H1 (cell line): ENCODE measurements around the gene DCDC2. TPM values are rescaled to one million over a fixed set of nuclear protein-coding genes. Genes with fewer than 3 reads are reported as not detected.
"Not testable (repeated sequence)": the region's sequence is repeated elsewhere in the genome, so short reads cannot be mapped to it uniquely, and the experiment has no call there.

Experiments used
- CTCF ChIA-PET: fragments of 300-600 bp; sonication (Branson Sonifier 250); formaldehyde crosslinking; loops from one replicate; lab custom pipeline; 2021; ENCODE audit not compliant: partially characterized antibody; lab: Charles Lee
- POLR2A ChIA-PET: fragments of 300-600 bp; sonication (Branson Sonifier 250); formaldehyde crosslinking; loops from one replicate; lab custom pipeline; 2021; ENCODE audit warnings: inconsistent platforms; ENCODE audit not compliant: partially characterized antibody; lab: Charles Lee
- DNase-seq, 2 experiments: peaks; one replicate each; pipeline versions ENCODE4 v3.0.0 to v3.0.0-alpha.2; 2010 to 2022; ENCODE audit warnings: low spot score in 2 of 2, low read depth in 1 of 2, mixed read lengths in 1 of 2
- FAIRE-seq: peaks from 2 replicates; lab custom pipeline; 2011; peaks lifted over from hg19 to GRCh38; lab: Jason Lieb, UNC
- H2AFZ ChIP-seq: 2 replicates; pipeline ENCODE4 v1.8.1; 2012; ENCODE audit warnings: low read length, inconsistent platforms
- H2AK5ac ChIP-seq: 2 replicates; pipeline ENCODE4 v1.6.1; 2013; ENCODE audit warnings: low read depth, low read length
- H2BK120ac ChIP-seq: replicated peaks from 2 replicates; pipeline ENCODE3; 2013; ENCODE audit warnings: low read depth, low read length, inconsistent platforms
- H2BK12ac ChIP-seq: 2 replicates; pipeline ENCODE4 v1.6.1; 2013; ENCODE audit warnings: low read depth, low read length
- H2BK15ac ChIP-seq: 2 replicates; pipeline ENCODE4 v1.6.1; 2013; ENCODE audit warnings: low read length
- H2BK20ac ChIP-seq: 2 replicates; pipeline ENCODE4 v1.6.1; 2013; ENCODE audit warnings: low read length
- H2BK5ac ChIP-seq: 2 replicates; pipeline ENCODE4 v1.6.1; 2013; ENCODE audit warnings: low read depth, low read length
- H3K14ac ChIP-seq: 2 replicates; pipeline ENCODE4 v1.6.1; 2013; ENCODE audit warnings: inconsistent platforms; ENCODE audit not compliant: insufficient read length
- H3K18ac ChIP-seq: 2 replicates; pipeline ENCODE4 v1.6.1; 2013; ENCODE audit warnings: low read length; ENCODE audit errors: extremely low read depth
- H3K23ac ChIP-seq: 2 replicates; pipeline ENCODE4 v1.6.1; 2013; ENCODE audit warnings: inconsistent platforms; ENCODE audit not compliant: insufficient read length
- H3K23me2 ChIP-seq: 2 replicates; pipeline ENCODE4 v1.6.1; 2013; ENCODE audit warnings: low read depth, low read length
- H3K27ac ChIP-seq: 2 replicates; pipeline ENCODE4 v1.6.1; 2011; ENCODE audit warnings: low read depth, low read length, inconsistent platforms
- H3K27me3 ChIP-seq, 4 experiments: replicated peaks in 1 of 4; 1 replicate in 1 of 4; 2 replicates in 3 of 4; pipeline versions ENCODE4 v1.6.1 to v1.8.1; 2011 to 2013; ENCODE audit warnings: low read length in 3 of 4, mild to moderate bottlenecking in 3 of 4, inconsistent platforms in 2 of 4, mixed read lengths in 2 of 4, moderate library complexity in 1 of 4; ENCODE audit not compliant: control insufficient read depth in 3 of 4, insufficient read depth in 3 of 4; ENCODE audit errors: extremely low read depth in 1 of 4
- H3K36me3 ChIP-seq, 4 experiments: 2 replicates each; pipeline versions ENCODE4 v1.6.1 to v1.8.1; 2011 to 2013; ENCODE audit warnings: mild to moderate bottlenecking in 4 of 4, low read length in 3 of 4, moderate library complexity in 2 of 4, control low read depth in 1 of 4, inconsistent platforms in 1 of 4; ENCODE audit not compliant: insufficient read depth in 4 of 4, control insufficient read depth in 2 of 4
- H3K4ac ChIP-seq: replicated peaks from 2 replicates; pipeline ENCODE3; 2013; ENCODE audit warnings: low read length, low read depth, mixed read lengths, inconsistent platforms; ENCODE audit not compliant: insufficient read length
- H3K4me1 ChIP-seq, 4 experiments: replicated peaks in 1 of 4; 1 replicate in 1 of 4; 2 replicates in 3 of 4; pipeline versions ENCODE4 v1.6.1 to v1.8.1; 2011 to 2013; ENCODE audit warnings: low read length in 3 of 4, inconsistent platforms in 2 of 4, mixed read lengths in 1 of 4; ENCODE audit not compliant: insufficient read depth in 4 of 4, control insufficient read depth in 3 of 4
- H3K4me2 ChIP-seq, 2 experiments: 2 replicates each; pipeline versions ENCODE4 v1.6.1 to v1.8.1; 2011 to 2013; ENCODE audit warnings: low read depth in 2 of 2, low read length in 2 of 2, control low read depth in 1 of 2, inconsistent platforms in 1 of 2, mild to moderate bottlenecking in 1 of 2; ENCODE audit not compliant: insufficient read depth in 1 of 2
- H3K4me3 ChIP-seq, 4 experiments: fragments of 200-600, 300-600 bp in 1 of 4; sonication (generic), shearing (Covaris generic), sonication (Bioruptor Twin) in 1 of 4; 2 replicates each; pipeline versions ENCODE4 v1.5.1 to v1.8.1; 2011 to 2016; ENCODE audit warnings: low read length in 4 of 4, low read depth in 3 of 4, control low read depth in 2 of 4, inconsistent platforms in 2 of 4, mild to moderate bottlenecking in 2 of 4, mixed read lengths in 1 of 4, moderate library complexity in 1 of 4; ENCODE audit not compliant: insufficient read depth in 2 of 4; ENCODE audit errors: extremely low read depth in 1 of 4
- H3K56ac ChIP-seq: replicated peaks from 2 replicates; pipeline ENCODE3; 2013; ENCODE audit warnings: low read depth, mild to moderate bottlenecking, mixed read lengths, low read length, inconsistent platforms; ENCODE audit not compliant: insufficient read length
- H3K79me1 ChIP-seq: 2 replicates; pipeline ENCODE4 v1.6.1; 2013; ENCODE audit warnings: low read depth, low read length, control low read depth
- H3K79me2 ChIP-seq, 2 experiments: 2 replicates each; pipeline versions ENCODE4 v1.6.1 to v1.8.1; 2012 to 2013; ENCODE audit warnings: low read length in 2 of 2, mild to moderate bottlenecking in 2 of 2, inconsistent platforms in 1 of 2; ENCODE audit not compliant: insufficient read depth in 2 of 2, control insufficient read depth in 1 of 2
- H3K9ac ChIP-seq, 4 experiments: replicated peaks in 1 of 4; 1 replicate in 1 of 4; 2 replicates in 3 of 4; pipeline versions ENCODE4 v1.6.1 to v1.8.1; 2011 to 2013; ENCODE audit warnings: low read depth in 3 of 4, low read length in 3 of 4, control low read depth in 2 of 4, mild to moderate bottlenecking in 2 of 4, moderate library complexity in 2 of 4, inconsistent platforms in 1 of 4; ENCODE audit errors: extremely low read depth in 1 of 4
- H3K9me3 ChIP-seq, 2 experiments: 2 replicates each; pipeline versions ENCODE4 v1.6.1 to v1.8.1; 2012 to 2013; ENCODE audit warnings: mild to moderate bottlenecking in 2 of 2, moderate library complexity in 2 of 2, control low read depth in 1 of 2, inconsistent platforms in 1 of 2, low read depth in 1 of 2, low read length in 1 of 2, mixed read lengths in 1 of 2; ENCODE audit not compliant: insufficient read depth in 2 of 2
- H4K20me1 ChIP-seq, 2 experiments: replicated peaks in 1 of 2; 2 replicates each; pipeline versions ENCODE3 to v1.8.1; 2011 to 2013; ENCODE audit warnings: inconsistent platforms in 2 of 2, low read length in 2 of 2, mild to moderate bottlenecking in 1 of 2; ENCODE audit not compliant: insufficient read depth in 2 of 2, control insufficient read depth in 1 of 2
- H4K5ac ChIP-seq: 2 replicates; pipeline ENCODE4 v1.6.1; 2013; ENCODE audit warnings: low read length, low read depth, mixed read lengths, inconsistent platforms; ENCODE audit not compliant: insufficient read length
- H4K8ac ChIP-seq: 2 replicates; pipeline ENCODE4 v1.8.0; 2013; ENCODE audit warnings: mild to moderate bottlenecking, moderate library complexity, low read length, inconsistent platforms; ENCODE audit not compliant: insufficient read depth; ENCODE audit errors: extremely low read depth
- H4K91ac ChIP-seq: replicated peaks from 2 replicates; pipeline ENCODE3; 2013; ENCODE audit warnings: low read length, mixed read lengths, inconsistent platforms; ENCODE audit not compliant: insufficient read length
- WGBS, 2 experiments: shearing (Covaris generic) in 1 of 2; methylation state at CpG; one replicate each; pipeline versions ENCODE4 v1.1.6 to v1.1.7; 2013 to 2015; ENCODE audit warnings: low lambda C conversion rate in 2 of 2, mixed read lengths in 2 of 2, inconsistent platforms in 1 of 2, low coverage in 1 of 2, missing lambda C conversion rate in 1 of 2; ENCODE audit not compliant: insufficient replicate concordance in 2 of 2, insufficient coverage in 1 of 2, insufficient read length in 1 of 2; ENCODE audit errors: extremely low coverage in 1 of 2, missing lambda C conversion rate in 1 of 2; 5-methylcytosine and 5-hydroxymethylcytosine counted together
- polyA plus RNA-seq, 7 experiments: library from polyadenylated mRNA; depleted of rRNA in 3 of 7; stranded (reverse) in 5 of 7; unstranded in 2 of 7; fragments of >200 nt in 5 of 7; fragments of 200-250 nt in 2 of 7; gene quantifications; 1 replicate in 5 of 7; 2 replicates in 1 of 7; 4 replicates in 1 of 7; pipeline versions ENCODE4 v1.2.1 to v1.2.3, GENCODE V29; 2011 to 2013; ENCODE audit warnings: missing spikeins in 2 of 7, mixed read lengths in 2 of 7
- total RNA-seq: library from RNA; stranded (reverse); fragmentation: NEBNext Ultra II Directional; extraction: Animal tissue kit (Norgen Biotek cat#: 25700); gene quantifications from 2 replicates; pipeline ENCODE4 v1.2.1, GENCODE V29; 2021

DCDC2 gene
- total and polyA plus RNA-seq, 2 of the 8 experiments (the other 6 are each of a cell fraction or from before 2014, with no cell fraction given), result 0.03 to 0.15 TPM

DNA sequence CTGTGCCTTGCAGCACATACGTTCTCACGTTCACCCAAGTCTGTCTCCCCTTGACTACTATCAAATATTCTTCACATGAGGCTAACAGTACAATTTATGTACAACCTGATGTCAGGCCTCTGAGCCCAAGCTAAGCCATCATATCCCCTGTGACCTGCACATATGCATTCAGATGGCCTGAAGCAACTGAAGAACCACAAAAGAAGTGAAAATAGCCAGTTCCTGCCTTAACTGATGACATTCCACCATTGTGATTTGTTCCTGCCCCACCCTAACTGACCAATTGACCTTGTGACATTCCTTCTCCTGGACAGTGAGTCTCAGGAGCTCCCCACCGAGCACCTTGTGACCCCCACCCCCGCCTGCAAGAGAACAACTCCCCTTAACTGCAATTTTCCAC is 46.1 kb downstream of the DCDC2 start:
- H3K14ac ChIP-seq, H3K9ac ChIP-seq, H3K27ac ChIP-seq, H3K27me3 ChIP-seq, CTCF ChIA-PET, H3K4me2 ChIP-seq, H3K79me2 ChIP-seq, H3K4ac ChIP-seq, FAIRE-seq, H2BK5ac ChIP-seq, H4K8ac ChIP-seq, H3K79me1 ChIP-seq, DNase-seq, H3K18ac ChIP-seq, H2BK120ac ChIP-seq, H2BK20ac ChIP-seq, H3K4me3 ChIP-seq, H4K20me1 ChIP-seq, H3K56ac ChIP-seq, H3K23ac ChIP-seq, H3K23me2 ChIP-seq, H2AFZ ChIP-seq, H2BK12ac ChIP-seq, H3K36me3 ChIP-seq, POLR2A ChIA-PET, H3K4me1 ChIP-seq: not testable (repeated sequence)
- Histone ChIP-seq H4K91ac (peak overlapping the region; percentile 38), H2AK5ac (peak overlapping the region; percentile 66; the same call in 1 of the 2 replicates), H3K9me3 (peaks cover 5 to 11% of the 10 kb centered on the region in 2 experiments), H2BK15ac (peak overlapping the region; percentile 81), H4K5ac (peak overlapping the region; percentile 38)
- 83% methylated on average over 4 of the region's 4 CpGs; no CpG with 5 or more reads in 1 of the 2 experiments for WGBS, 2 experiments
